Smooth muscle cell (in vitro differentiated cells): Measurements from ENCODE around the gene ZNF33B. TPM values are rescaled to one million over a fixed set of nuclear protein-coding genes. Genes with fewer than 3 reads are reported as not detected.

Source experiments
- DNase-seq: peaks from one replicate; lab custom pipeline; 2025; ENCODE audit not compliant: unreplicated experiment; lab: John Stamatoyannopoulos, UW
- H2AFZ ChIP-seq: fragments of 200-600 bp; sonication (generic); 2 replicates; pipeline ENCODE4 v1.6.0; 2016; ENCODE audit warnings: antibody characterized with exemption, low read depth, mild to moderate bottlenecking
- H3F3A ChIP-seq: fragments of 200-600 bp; sonication (generic); 2 replicates; pipeline ENCODE4 v1.6.0; 2017; ENCODE audit warnings: antibody characterized with exemption, low read depth
- H3K27ac ChIP-seq: fragments of 200-600 bp; sonication (generic); 2 replicates; pipeline ENCODE4 v1.5.1; 2016; ENCODE audit warnings: low read depth, mild to moderate bottlenecking
- H3K27me3 ChIP-seq: fragments of 200-600 bp; sonication (generic); 2 replicates; pipeline ENCODE4 v1.6.1; 2016; ENCODE audit warnings: low read depth, mild to moderate bottlenecking
- H3K36me3 ChIP-seq: fragments of 200-600 bp; sonication (generic); 2 replicates; pipeline ENCODE4 v1.5.1; 2016; ENCODE audit warnings: low read depth
- H3K4me1 ChIP-seq: fragments of 200-600 bp; sonication (generic); 2 replicates; pipeline ENCODE4 v1.5.1; 2016; ENCODE audit warnings: low read depth
- H3K4me2 ChIP-seq: fragments of 200-600 bp; sonication (generic); 2 replicates; pipeline ENCODE4 v1.6.0; 2016; ENCODE audit warnings: mild to moderate bottlenecking
- H3K4me3 ChIP-seq: fragments of 200-600 bp; sonication (generic); 2 replicates; pipeline ENCODE4 v1.5.1; 2016; ENCODE audit warnings: mild to moderate bottlenecking
- H3K79me2 ChIP-seq: fragments of 200-600 bp; sonication (generic); 2 replicates; pipeline ENCODE4 v1.6.0; 2016; ENCODE audit warnings: low read depth, mild to moderate bottlenecking
- H3K9ac ChIP-seq: fragments of 200-600 bp; sonication (generic); 2 replicates; pipeline ENCODE4 v1.6.0; 2016; ENCODE audit warnings: low read depth
- H3K9me3 ChIP-seq: fragments of 200-600 bp; sonication (generic); replicated peaks from 2 replicates; pipeline ENCODE4 v1.5.1; 2016; ENCODE audit warnings: low read depth
- H4K20me1 ChIP-seq: fragments of 200-600 bp; sonication (generic); 2 replicates; pipeline ENCODE4 v1.6.0; 2016; ENCODE audit warnings: low read depth
- WGBS: methylation state at CpG from one replicate; pipeline ENCODE4 v1.1.7; 2016; ENCODE audit warnings: low lambda C conversion rate; 5-methylcytosine and 5-hydroxymethylcytosine counted together
- polyA plus RNA-seq: library from polyadenylated mRNA; unstranded; fragments of >200 nt; fragmentation: Nextera tagmentation; extraction: Ambion mirVana; gene quantifications from 2 replicates; pipeline ENCODE4 v1.2.1, GENCODE V29; 2016
- total RNA-seq: library from RNA; depleted of rRNA; stranded (reverse); fragments of >200 nt; gene quantifications from 2 replicates; pipeline ENCODE4 v1.2.3, GENCODE V29; 2014
- TF ChIP-seq, protein P1 (sequence below): fragments of 200-600 bp; sonication (generic); IDR thresholded peaks from 2 replicates; pipeline ENCODE4 v1.5.1; 2017; ENCODE audit warnings: borderline replicate concordance, mild to moderate bottlenecking, antibody characterized with exemption; ENCODE audit not compliant: insufficient read depth, poor library complexity, severe bottlenecking

The ZNF33B gene
- total and polyA plus RNA-seq, 2 experiments from 2014 or later, result 0.55 to 1.4 TPM

DNA sequence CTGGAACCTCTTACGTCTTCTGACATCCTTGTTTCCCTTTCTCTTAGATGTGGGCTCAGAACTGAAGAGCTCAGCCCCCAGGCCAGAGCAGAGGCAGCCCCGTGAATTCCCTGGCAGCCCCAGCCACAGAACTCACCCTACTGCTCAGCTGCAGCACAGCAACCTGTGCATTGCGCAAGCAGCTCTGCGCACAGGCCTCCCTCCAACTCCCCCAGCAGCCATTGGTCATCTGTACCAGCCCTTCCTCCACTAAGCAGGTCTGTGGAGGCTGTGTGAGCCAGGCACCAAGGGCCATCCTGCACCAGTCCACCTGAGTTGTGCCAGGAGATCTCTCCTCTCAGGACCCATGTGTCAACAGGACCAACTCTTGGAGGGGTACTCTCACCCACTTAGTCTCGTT is 54.5 kb downstream of the ZNF33B start:
- H3F3A ChIP-seq, result no peaks in the 10 kb centered on the region
- no peak overlapping the region for H3K27ac ChIP-seq
- H3K4me2 ChIP-seq, result no peak overlapping the region
- no peaks in the 10 kb centered on the region for H3K4me1 ChIP-seq
- no peak overlapping the region for H3K9ac ChIP-seq
- H3K36me3 ChIP-seq, result no peaks in the 10 kb centered on the region
- H3K27me3 ChIP-seq, result no peaks in the 10 kb centered on the region
- H4K20me1 ChIP-seq, result no peaks in the 10 kb centered on the region
- WGBS, result 86% methylated on average over 5 of the region's 5 CpGs
- no peak overlapping the region for H3K4me3 ChIP-seq
- H3K79me2 ChIP-seq, result no peaks in the 10 kb centered on the region
- H3K9me3 ChIP-seq, result no peaks in the 10 kb centered on the region
- TF ChIP-seq, protein P1, sequence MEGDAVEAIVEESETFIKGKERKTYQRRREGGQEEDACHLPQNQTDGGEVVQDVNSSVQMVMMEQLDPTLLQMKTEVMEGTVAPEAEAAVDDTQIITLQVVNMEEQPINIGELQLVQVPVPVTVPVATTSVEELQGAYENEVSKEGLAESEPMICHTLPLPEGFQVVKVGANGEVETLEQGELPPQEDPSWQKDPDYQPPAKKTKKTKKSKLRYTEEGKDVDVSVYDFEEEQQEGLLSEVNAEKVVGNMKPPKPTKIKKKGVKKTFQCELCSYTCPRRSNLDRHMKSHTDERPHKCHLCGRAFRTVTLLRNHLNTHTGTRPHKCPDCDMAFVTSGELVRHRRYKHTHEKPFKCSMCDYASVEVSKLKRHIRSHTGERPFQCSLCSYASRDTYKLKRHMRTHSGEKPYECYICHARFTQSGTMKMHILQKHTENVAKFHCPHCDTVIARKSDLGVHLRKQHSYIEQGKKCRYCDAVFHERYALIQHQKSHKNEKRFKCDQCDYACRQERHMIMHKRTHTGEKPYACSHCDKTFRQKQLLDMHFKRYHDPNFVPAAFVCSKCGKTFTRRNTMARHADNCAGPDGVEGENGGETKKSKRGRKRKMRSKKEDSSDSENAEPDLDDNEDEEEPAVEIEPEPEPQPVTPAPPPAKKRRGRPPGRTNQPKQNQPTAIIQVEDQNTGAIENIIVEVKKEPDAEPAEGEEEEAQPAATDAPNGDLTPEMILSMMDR, result no peak
- no peak for DNase-seq
- H2AFZ ChIP-seq, result no peak overlapping the region

DNA sequence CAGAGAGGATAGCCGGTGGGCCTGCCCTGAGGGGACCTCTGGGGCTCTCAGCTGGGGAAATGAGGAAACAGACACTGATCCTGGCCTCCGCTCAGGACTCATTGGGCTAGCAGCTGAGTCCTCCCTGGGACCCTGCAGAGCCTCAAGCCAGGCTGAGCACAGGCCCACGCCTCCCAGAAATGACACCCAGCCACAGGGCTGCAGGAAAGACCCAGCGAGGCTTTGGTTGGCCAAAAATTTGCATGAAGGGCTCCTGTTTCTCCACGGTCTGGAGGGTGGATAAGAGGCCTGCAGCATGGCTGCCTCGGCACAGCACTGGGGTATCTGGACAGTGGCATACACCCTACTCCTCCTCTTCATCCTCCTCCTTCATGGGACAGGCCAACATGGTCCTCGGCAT is 60.4 kb downstream of the ZNF33B start:
- no peak for DNase-seq
- no peaks in the 10 kb centered on the region for H4K20me1 ChIP-seq
- H2AFZ ChIP-seq, result no peak overlapping the region
- no peaks in the 10 kb centered on the region for H3K36me3 ChIP-seq
- H3K4me2 ChIP-seq, result no peak overlapping the region
- 71% methylated on average over 7 of the region's 7 CpGs for WGBS
- H3K79me2 ChIP-seq, result no peaks in the 10 kb centered on the region
- no peaks in the 10 kb centered on the region for H3K4me1 ChIP-seq
- no peaks in the 10 kb centered on the region for H3F3A ChIP-seq
- no peak overlapping the region for H3K4me3 ChIP-seq
- H3K9ac ChIP-seq, result no peak overlapping the region
- no peak overlapping the region for H3K27ac ChIP-seq
- peaks cover 4% of the 10 kb centered on the region for H3K9me3 ChIP-seq
- H3K27me3 ChIP-seq, result no peaks in the 10 kb centered on the region
- TF ChIP-seq, protein P1, result no peak

DNA sequence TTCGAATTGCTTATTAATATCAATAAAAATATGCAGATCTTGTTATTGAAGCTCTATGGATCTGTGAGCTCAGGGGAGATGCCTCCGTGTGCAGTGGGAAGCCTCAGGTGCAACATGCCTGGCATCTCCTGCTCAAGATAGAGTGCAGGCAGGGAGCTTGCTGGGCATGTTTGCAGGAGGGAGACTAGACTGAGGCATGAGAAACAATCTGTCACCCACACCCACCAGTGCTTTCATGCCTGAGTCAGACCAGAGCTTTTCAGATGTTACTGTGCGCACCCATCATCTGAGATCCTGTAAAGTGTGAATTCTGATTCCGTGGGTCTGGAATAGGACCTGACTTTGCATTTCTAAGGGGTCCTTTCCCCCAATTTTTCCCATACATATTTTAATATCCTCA is 62.0 kb downstream of the ZNF33B start:
- DNase-seq, result no peak
- Histone ChIP-seq H4K20me1 (no peaks in the 10 kb centered on the region), H3F3A (no peaks in the 10 kb centered on the region), H3K4me1 (no peaks in the 10 kb centered on the region), H3K27me3 (no peaks in the 10 kb centered on the region), H3K9ac (no peak overlapping the region), H3K4me2 (no peak overlapping the region), H3K79me2 (no peaks in the 10 kb centered on the region), H3K27ac (no peak overlapping the region), H3K4me3 (no peak overlapping the region), H3K9me3 (peaks cover 4% of the 10 kb centered on the region), H2AFZ (no peak overlapping the region), H3K36me3 (no peaks in the 10 kb centered on the region)
- 77% methylated on average over 4 of the region's 4 CpGs for WGBS
- TF ChIP-seq, protein P1, result no peak

DNA sequence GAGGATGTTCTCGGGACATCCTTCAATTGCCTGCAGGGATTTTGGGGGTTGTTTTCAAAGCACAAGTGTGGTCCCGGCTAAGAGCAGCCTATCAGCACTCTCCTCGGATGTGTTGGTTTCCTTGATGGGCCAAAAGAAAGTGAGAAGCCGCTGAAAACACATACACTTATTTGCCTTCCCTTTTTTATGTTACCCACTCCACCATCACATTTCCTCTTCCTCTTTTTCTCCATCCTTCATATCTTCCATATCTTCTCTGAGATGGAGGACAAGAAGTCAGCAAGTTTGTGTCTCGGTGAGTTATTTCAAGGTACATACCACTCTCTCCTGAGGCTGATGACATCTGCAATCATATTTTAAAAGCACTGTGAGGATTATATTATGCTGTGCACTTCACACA is 64.0 kb downstream of the ZNF33B start:
- Histone ChIP-seq H3K4me1 (no peaks in the 10 kb centered on the region), H3K9me3 (peaks cover 4% of the 10 kb centered on the region), H3K4me2 (no peak overlapping the region), H3K9ac (no peak overlapping the region), H3F3A (no peaks in the 10 kb centered on the region), H3K4me3 (no peak overlapping the region), H3K27me3 (no peaks in the 10 kb centered on the region), H3K79me2 (no peaks in the 10 kb centered on the region), H3K36me3 (no peaks in the 10 kb centered on the region), H2AFZ (no peak overlapping the region), H3K27ac (no peak overlapping the region), H4K20me1 (no peaks in the 10 kb centered on the region)
- WGBS, result 95% methylated on average over 5 of the region's 5 CpGs
- TF ChIP-seq, protein P1, result no peak
- DNase-seq, result no peak
